Keratinocyte (primary cell): ENCODE data around the gene GALNS. TPM values are rescaled to one million over a fixed set of nuclear protein-coding genes. Genes with fewer than 3 reads are reported as not detected.

ENCODE experiments used
- DNase-seq: peaks from one replicate; pipeline ENCODE4 v3.0.0-alpha.2; 2011; ENCODE audit warnings: low read depth, missing footprints, low spot score
- FAIRE-seq: peaks from 2 replicates; lab custom pipeline; 2011; peaks lifted over from hg19 to GRCh38; lab: Jason Lieb, UNC
- H2AFZ ChIP-seq: 2 replicates; pipeline ENCODE4 v1.6.0; 2012; ENCODE audit warnings: low read length, control low read depth, inconsistent platforms; ENCODE audit not compliant: control insufficient read depth
- H3K27ac ChIP-seq: 2 replicates; pipeline ENCODE4 v1.5.1; 2011; ENCODE audit warnings: low read length; ENCODE audit not compliant: control insufficient read depth, insufficient read depth
- H3K27me3 ChIP-seq: 3 replicates; pipeline ENCODE4 v1.6.0; 2011; ENCODE audit warnings: low read length; ENCODE audit not compliant: control insufficient read depth, insufficient read depth; ENCODE audit errors: extremely low read depth
- H3K36me3 ChIP-seq, 2 experiments: 2 replicates in 1 of 2; 3 replicates in 1 of 2; pipeline ENCODE4 v1.5.1; 2011; ENCODE audit warnings: low read length in 2 of 2, mild to moderate bottlenecking in 1 of 2; ENCODE audit not compliant: control insufficient read depth in 2 of 2, insufficient read depth in 2 of 2; ENCODE audit errors: extremely low read depth in 1 of 2
- H3K4me1 ChIP-seq: 3 replicates; pipeline ENCODE4 v1.5.1; 2011; ENCODE audit warnings: low read length; ENCODE audit not compliant: control insufficient read depth, insufficient read depth; ENCODE audit errors: extremely low read depth
- H3K4me2 ChIP-seq: 3 replicates; pipeline ENCODE4 v1.6.0; 2011; ENCODE audit warnings: low read depth, low read length; ENCODE audit not compliant: control insufficient read depth, insufficient read depth; ENCODE audit errors: extremely low read depth
- H3K4me3 ChIP-seq, 3 experiments: fragments of 200-600 bp in 1 of 3; sonication (generic) in 1 of 3; 2 replicates in 2 of 3; 3 replicates in 1 of 3; pipeline ENCODE4 v1.5.1; 2011 to 2016; ENCODE audit warnings: low read length in 3 of 3, mild to moderate bottlenecking in 3 of 3, control low read depth in 2 of 3, inconsistent platforms in 1 of 3, low read depth in 1 of 3, mixed read lengths in 1 of 3, mixed run types in 1 of 3, moderate library complexity in 1 of 3; ENCODE audit not compliant: control insufficient read depth in 2 of 3, insufficient read depth in 2 of 3; ENCODE audit errors: extremely low read depth in 1 of 3
- H3K79me2 ChIP-seq: 2 replicates; pipeline ENCODE4 v1.6.0; 2012; ENCODE audit warnings: low read length; ENCODE audit not compliant: control insufficient read depth, insufficient read depth
- H3K9ac ChIP-seq: 3 replicates; pipeline ENCODE4 v1.6.0; 2011; ENCODE audit warnings: low read length; ENCODE audit not compliant: control insufficient read depth, insufficient read depth; ENCODE audit errors: extremely low read depth
- H3K9me1 ChIP-seq: 3 replicates; pipeline ENCODE4 v1.6.0; 2011; ENCODE audit warnings: low read length; ENCODE audit not compliant: control insufficient read depth, insufficient read depth; ENCODE audit errors: extremely low read depth
- H3K9me3 ChIP-seq: 2 replicates; pipeline ENCODE4 v1.5.1; 2012; ENCODE audit warnings: low read depth, low read length; ENCODE audit not compliant: control insufficient read depth
- H4K20me1 ChIP-seq: 3 replicates; pipeline ENCODE4 v1.6.0; 2011; ENCODE audit warnings: low read length; ENCODE audit not compliant: control insufficient read depth, insufficient read depth; ENCODE audit errors: extremely low read depth
- EZH2 ChIP-seq: IDR thresholded peaks from one replicate; pipeline ENCODE4 v1.6.1; 2012; ENCODE audit warnings: inconsistent platforms, mild to moderate bottlenecking, low read length, moderate library complexity
- dilution Hi-C: fragments of 300-500 bp; cut with MboI; formaldehyde crosslinking; loops from one replicate; pipeline ENCODE4 v1.7.0; 2020; ENCODE audit warnings: low sequenced_read_pairs; ENCODE audit not compliant: extremely low pct_ligation_motif_present
- polyA plus RNA-seq, 5 experiments: library from polyadenylated mRNA; depleted of rRNA in 3 of 5; stranded (reverse) in 3 of 5; stranded (forward) in 1 of 5; unstranded in 1 of 5; fragments of >200 nt; gene quantifications; 1 replicate in 1 of 5; 2 replicates in 3 of 5; 3 replicates in 1 of 5; pipeline versions ENCODE4 v1.2.1 to v1.2.3, GENCODE V29; 2011 to 2012; ENCODE audit warnings: missing spikeins in 2 of 5, low read depth in 1 of 5, low replicate concordance in 1 of 5
- TF ChIP-seq, protein P1 (sequence below), 3 experiments: IDR thresholded peaks in 1 of 3; conservative IDR thresholded peaks in 1 of 3; optimal IDR thresholded peaks in 1 of 3; 2 replicates in 2 of 3; 3 replicates in 1 of 3; pipeline versions ENCODE3 to v1.5.1; 2011; ENCODE audit warnings: low read length in 3 of 3, mild to moderate bottlenecking in 3 of 3, moderate library complexity in 2 of 3, control low read depth in 1 of 3, inconsistent platforms in 1 of 3; ENCODE audit not compliant: insufficient read depth in 2 of 3; ENCODE audit errors: extremely low read depth in 1 of 3

GALNS gene
- polyA plus RNA-seq, 1 donor (not counting 4 experiments of a cell fraction or from before 2014, with no cell fraction given), result 8.3 TPM

DNA sequence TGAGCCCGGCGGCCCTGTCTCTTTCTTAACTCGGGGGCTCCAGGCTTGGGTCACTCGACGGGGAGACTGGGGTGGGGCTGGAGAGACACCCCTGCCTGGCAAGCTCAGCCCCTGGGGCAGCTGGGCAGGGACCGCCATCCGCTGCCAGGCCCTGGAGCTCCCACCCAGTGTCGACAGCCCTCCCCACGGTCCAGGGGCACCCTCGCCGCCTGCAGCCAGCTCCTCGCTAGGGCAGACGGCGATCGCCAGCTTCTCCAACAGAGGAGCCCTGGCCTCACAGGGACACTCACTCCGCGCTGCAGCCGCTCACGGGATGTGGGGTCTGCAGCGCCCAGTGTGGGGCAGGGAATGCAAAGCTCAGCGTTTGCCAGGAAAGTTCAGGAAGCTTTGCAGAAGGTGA, 29.0 kb downstream of the GALNS start:
- Histone ChIP-seq H3K9me1 (no peaks in the 10 kb centered on the region), H3K9ac (no peak overlapping the region), H2AFZ (no peak overlapping the region), H3K4me1 (peaks cover 3% of the 10 kb centered on the region), H3K9me3 (no peaks in the 10 kb centered on the region), H3K27me3 (no peaks in the 10 kb centered on the region), H3K4me2 (no peak overlapping the region), H3K79me2 (no peaks in the 10 kb centered on the region), H3K4me3 (no peak overlapping the region), H4K20me1 (no peaks in the 10 kb centered on the region), H3K36me3 (no peaks in the 10 kb centered on the region), H3K27ac (no peak overlapping the region)
- TF ChIP-seq, protein P1, sequence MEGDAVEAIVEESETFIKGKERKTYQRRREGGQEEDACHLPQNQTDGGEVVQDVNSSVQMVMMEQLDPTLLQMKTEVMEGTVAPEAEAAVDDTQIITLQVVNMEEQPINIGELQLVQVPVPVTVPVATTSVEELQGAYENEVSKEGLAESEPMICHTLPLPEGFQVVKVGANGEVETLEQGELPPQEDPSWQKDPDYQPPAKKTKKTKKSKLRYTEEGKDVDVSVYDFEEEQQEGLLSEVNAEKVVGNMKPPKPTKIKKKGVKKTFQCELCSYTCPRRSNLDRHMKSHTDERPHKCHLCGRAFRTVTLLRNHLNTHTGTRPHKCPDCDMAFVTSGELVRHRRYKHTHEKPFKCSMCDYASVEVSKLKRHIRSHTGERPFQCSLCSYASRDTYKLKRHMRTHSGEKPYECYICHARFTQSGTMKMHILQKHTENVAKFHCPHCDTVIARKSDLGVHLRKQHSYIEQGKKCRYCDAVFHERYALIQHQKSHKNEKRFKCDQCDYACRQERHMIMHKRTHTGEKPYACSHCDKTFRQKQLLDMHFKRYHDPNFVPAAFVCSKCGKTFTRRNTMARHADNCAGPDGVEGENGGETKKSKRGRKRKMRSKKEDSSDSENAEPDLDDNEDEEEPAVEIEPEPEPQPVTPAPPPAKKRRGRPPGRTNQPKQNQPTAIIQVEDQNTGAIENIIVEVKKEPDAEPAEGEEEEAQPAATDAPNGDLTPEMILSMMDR (optimal IDR thresholded peaks at IDR 0.05 in 1 of 3, IDR thresholded peaks at IDR 0.05 in 1 of 3, conservative IDR thresholded peaks at IDR 0.05 in 1 of 3; ENCODE audit: extremely low read depth in 1 of 3, insufficient read depth in 2 of 3, low read length in 3 of 3), result no peak
- no peak for TF ChIP-seq EZH2
- dilution Hi-C loops, result no loop called here
- FAIRE-seq (no peak), DNase-seq (no peak)

DNA sequence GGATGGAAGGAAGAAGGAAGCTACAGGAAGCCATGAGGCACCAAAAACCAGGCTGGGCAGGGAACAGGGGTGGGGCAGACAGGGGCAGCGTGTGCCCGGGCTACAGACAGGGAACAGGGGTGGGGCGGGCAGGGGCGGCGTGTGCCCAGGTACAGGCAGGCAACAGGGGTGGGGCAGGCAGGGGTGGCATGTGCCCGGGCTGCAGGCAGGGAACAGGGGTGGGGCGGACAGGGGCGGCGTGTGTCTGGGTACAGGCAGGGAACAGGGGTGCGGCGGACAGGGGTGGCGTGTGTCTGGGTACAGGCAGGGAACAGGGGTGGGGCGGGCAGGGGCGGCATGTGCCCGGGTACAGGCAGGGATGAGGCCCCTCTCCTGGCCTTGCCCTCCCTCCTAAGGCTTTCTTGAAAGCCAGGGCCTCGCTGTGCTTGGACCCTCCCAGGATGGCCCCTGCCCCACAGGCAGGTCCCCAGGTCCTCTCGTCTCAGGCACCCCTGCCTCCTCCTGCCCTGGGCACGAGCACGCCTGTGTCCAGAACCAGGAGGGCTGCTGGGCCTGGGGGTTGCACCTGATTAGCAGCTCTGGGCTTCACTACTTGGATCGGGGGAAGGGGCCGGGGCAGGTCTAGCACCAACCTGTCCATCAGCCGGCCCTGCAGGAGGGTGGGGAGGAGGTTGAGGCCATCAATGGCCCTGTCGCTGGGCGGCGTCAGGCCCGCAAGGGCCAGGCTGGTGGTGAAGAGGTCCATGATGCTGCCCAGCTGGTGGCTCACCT, 30.5 kb downstream of the GALNS start:
- no peaks in the 10 kb centered on the region for H3K9me3 ChIP-seq
- FAIRE-seq, result no peak
- peaks cover 0 to 6% of the 10 kb centered on the region in 2 experiments for H3K36me3 ChIP-seq
- no peaks in the 10 kb centered on the region for H4K20me1 ChIP-seq
- H3K27ac ChIP-seq, result no peak overlapping the region
- DNase-seq, result no peak
- H3K4me3 ChIP-seq, result no peak overlapping the region
- no peak for TF ChIP-seq EZH2
- TF ChIP-seq, protein P1 (optimal IDR thresholded peaks at IDR 0.05 in 1 of 3, IDR thresholded peaks at IDR 0.05 in 1 of 3, conservative IDR thresholded peaks at IDR 0.05 in 1 of 3; ENCODE audit: extremely low read depth in 1 of 3, insufficient read depth in 2 of 3, low read length in 3 of 3), result no peak
- dilution Hi-C loops, result no loop called here
- H3K4me2 ChIP-seq, result no peak overlapping the region
- H3K4me1 ChIP-seq, result peaks cover 3% of the 10 kb centered on the region
- H3K9ac ChIP-seq, result no peak overlapping the region
- no peaks in the 10 kb centered on the region for H3K27me3 ChIP-seq
- no peaks in the 10 kb centered on the region for H3K9me1 ChIP-seq
- no peaks in the 10 kb centered on the region for H3K79me2 ChIP-seq
- H2AFZ ChIP-seq, result no peak overlapping the region
